A549 (cell line): ENCODE data around the gene MTPN. TPM values are rescaled to one million over a fixed set of nuclear protein-coding genes. Genes with fewer than 3 reads are reported as not detected.
A peak's percentile ranks its signal among the peaks of the same experiment; 100 is the strongest.

Experiments
- ATAC-seq, 2 experiments: fragments of 200-7000 bp in 1 of 2; fragments of >200 bp in 1 of 2; cut with Nextera tagmentation in 1 of 2; cut with Tn5 transposase in 1 of 2; 3 replicates each; pipeline versions ENCODE4 v1.8.0 to v1.9.1; 2018 to 2020; ENCODE audit warnings: mild to moderate bottlenecking in 1 of 2, moderate library complexity in 1 of 2
- CTCF ChIA-PET: fragments of 300-600 bp; sonication (Branson Sonifier 250); formaldehyde crosslinking; extraction: SDS; loops from one replicate; lab custom pipeline; 2021; ENCODE audit warnings: antibody characterized with exemption, inconsistent platforms; lab: Yijun Ruan, JAX
- POLR2A ChIA-PET: fragments of 350-600 bp; formaldehyde crosslinking; extraction: SDS; loops from one replicate; lab custom pipeline; 2021; ENCODE audit warnings: antibody characterized with exemption, inconsistent platforms; lab: Yijun Ruan, JAX
- DNase-seq, 2 experiments: peaks; one replicate each; pipeline versions ENCODE4 v3.0.0 to v3.0.0-alpha.2; 2011 to 2016; ENCODE audit warnings: low read depth in 1 of 2, low spot score in 1 of 2
- FAIRE-seq: peaks from 2 replicates; lab custom pipeline; 2011; peaks lifted over from hg19 to GRCh38; lab: Jason Lieb, UNC
- H3K27ac ChIP-seq, 2 experiments: fragments of >200 bp; sonication (Bioruptor Twin); formaldehyde crosslinking; 3 replicates each; pipeline ENCODE4 v1.5.1; 2016 to 2017
- H3K4me1 ChIP-seq: fragments of >200 bp; sonication (Bioruptor Twin); formaldehyde crosslinking; 3 replicates; pipeline ENCODE4 v1.6.1; 2016
- H3K4me2 ChIP-seq: fragments of >200 bp; sonication (Bioruptor Twin); formaldehyde crosslinking; 3 replicates; pipeline ENCODE4 v1.6.1; 2016
- H3K4me3 ChIP-seq: fragments of >200 bp; sonication (Bioruptor Twin); formaldehyde crosslinking; 3 replicates; pipeline ENCODE4 v1.5.1; 2016
- H3K9me3 ChIP-seq: fragments of >200 bp; sonication (Bioruptor Twin); formaldehyde crosslinking; 3 replicates; pipeline ENCODE4 v1.6.1; 2016
- CBX8 ChIP-seq: fragments of 200-600 bp; sonication (generic); IDR thresholded peaks from 2 replicates; pipeline ENCODE4 v1.6.1; 2016
- CHD2 ChIP-seq: fragments of 150-350 bp; IDR thresholded peaks from 2 replicates; pipeline ENCODE4 v1.6.1; 2014; ENCODE audit warnings: low read length; ENCODE audit not compliant: partially characterized antibody
- ELK1 ChIP-seq: fragments of 150-350 bp; IDR thresholded peaks from 2 replicates; pipeline ENCODE4 v1.6.1; 2014; ENCODE audit warnings: low read depth, mild to moderate bottlenecking, low read length
- EP300 ChIP-seq, 2 experiments: fragments of >200 bp; sonication (Bioruptor Twin); formaldehyde crosslinking; IDR thresholded peaks; 2 replicates in 1 of 2; 3 replicates in 1 of 2; pipeline ENCODE4 v1.6.1; 2016 to 2017
- HEYL ChIP-seq: fragments of 250-450 bp; sonication (Bioruptor Pico); IDR thresholded peaks from 2 replicates; pipeline ENCODE4 v1.8.0; 2021; ENCODE audit warnings: mild to moderate bottlenecking, moderate library complexity
- JUNB ChIP-seq: fragments of >200 bp; sonication (Bioruptor Twin); formaldehyde crosslinking; IDR thresholded peaks from 2 replicates; pipeline ENCODE4 v1.6.1; 2016
- MAFK ChIP-seq: fragments of 450-650 bp; IDR thresholded peaks from 2 replicates; pipeline ENCODE4 v1.6.1; 2014; ENCODE audit not compliant: partially characterized antibody
- MAZ ChIP-seq: fragments of 150-350 bp; IDR thresholded peaks from 2 replicates; pipeline ENCODE4 v1.6.1; 2014; ENCODE audit warnings: antibody characterized with exemption, low read depth, low read length, borderline replicate concordance
- NR3C1 ChIP-seq: fragments of >200 bp; sonication (Bioruptor Twin); formaldehyde crosslinking; IDR thresholded peaks from 3 replicates; pipeline ENCODE4 v1.6.1; 2017
- PBX3 ChIP-seq: IDR thresholded peaks from 2 replicates; pipeline ENCODE4 v1.6.1; 2012
- POLR2A ChIP-seq: IDR thresholded peaks from 2 replicates; pipeline ENCODE4 v1.6.1; 2012; ENCODE audit warnings: mild to moderate bottlenecking, low read length
- RARB ChIP-seq: fragments of 250-450 bp; sonication (Bioruptor Pico); IDR thresholded peaks from 2 replicates; pipeline ENCODE4 v1.8.0; 2021; ENCODE audit warnings: mild to moderate bottlenecking, moderate library complexity
- RFX5 ChIP-seq: fragments of 450-650 bp; IDR thresholded peaks from 2 replicates; pipeline ENCODE4 v1.7.1; 2014; ENCODE audit warnings: antibody characterized with exemption, mild to moderate bottlenecking, moderate library complexity
- SMC3 ChIP-seq: fragments of >200 bp; sonication (Bioruptor Twin); formaldehyde crosslinking; IDR thresholded peaks from 3 replicates; pipeline ENCODE4 v1.6.1; 2018; ENCODE audit warnings: inconsistent platforms
- USF2 ChIP-seq: fragments of 450-650 bp; IDR thresholded peaks from 2 replicates; pipeline ENCODE4 v1.6.1; 2014; ENCODE audit warnings: antibody characterized with exemption
- ZC3H11A ChIP-seq: fragments of 450-650 bp; IDR thresholded peaks from 2 replicates; pipeline ENCODE4 v1.6.1; 2014; ENCODE audit warnings: antibody characterized with exemption, mild to moderate bottlenecking
- ZNF302 ChIP-seq: fragments of 250-450 bp; sonication (Bioruptor Pico); IDR thresholded peaks from 2 replicates; pipeline ENCODE4 v1.9.0; 2021; ENCODE audit warnings: inconsistent platforms, mild to moderate bottlenecking, moderate library complexity
- WGBS: methylation state at CpG from one replicate; pipeline ENCODE4 v1.1.6; 2017; ENCODE audit errors: missing lambda C conversion rate; 5-methylcytosine and 5-hydroxymethylcytosine counted together
- polyA plus RNA-seq, 4 experiments: library from polyadenylated mRNA; depleted of rRNA in 3 of 4; stranded (reverse); fragments of >200 nt; fragmentation: RNase III in 1 of 4; extraction: RNeasy Plus Mini Kit Qiagen cat#74134 plus additional on column Dnase treatment in 1 of 4; gene quantifications; 2 replicates in 3 of 4; 3 replicates in 1 of 4; pipeline ENCODE4 v1.2.3, GENCODE V29; 2011 to 2017
- TF ChIP-seq, protein P1 (sequence below): IDR thresholded peaks from 2 replicates; pipeline ENCODE4 v1.6.1; 2012
- TF ChIP-seq, protein P2 (sequence below): fragments of >200 bp; sonication (Bioruptor Twin); formaldehyde crosslinking; IDR thresholded peaks from 2 replicates; pipeline ENCODE4 v1.6.1; 2016
- TF ChIP-seq, protein P3 (sequence below): fragments of >200 bp; sonication (Bioruptor Twin); formaldehyde crosslinking; IDR thresholded peaks from 3 replicates; pipeline ENCODE4 v1.6.1; 2016
- TF ChIP-seq, protein P4 (sequence below): IDR thresholded peaks from 2 replicates; pipeline ENCODE4 v1.6.1; 2012; ENCODE audit warnings: low read depth, borderline replicate concordance

The MTPN gene
- polyA plus RNA-seq, 2 of the 4 experiments (the other 2 are of a cell fraction), result 147 to 206 TPM

DNA sequence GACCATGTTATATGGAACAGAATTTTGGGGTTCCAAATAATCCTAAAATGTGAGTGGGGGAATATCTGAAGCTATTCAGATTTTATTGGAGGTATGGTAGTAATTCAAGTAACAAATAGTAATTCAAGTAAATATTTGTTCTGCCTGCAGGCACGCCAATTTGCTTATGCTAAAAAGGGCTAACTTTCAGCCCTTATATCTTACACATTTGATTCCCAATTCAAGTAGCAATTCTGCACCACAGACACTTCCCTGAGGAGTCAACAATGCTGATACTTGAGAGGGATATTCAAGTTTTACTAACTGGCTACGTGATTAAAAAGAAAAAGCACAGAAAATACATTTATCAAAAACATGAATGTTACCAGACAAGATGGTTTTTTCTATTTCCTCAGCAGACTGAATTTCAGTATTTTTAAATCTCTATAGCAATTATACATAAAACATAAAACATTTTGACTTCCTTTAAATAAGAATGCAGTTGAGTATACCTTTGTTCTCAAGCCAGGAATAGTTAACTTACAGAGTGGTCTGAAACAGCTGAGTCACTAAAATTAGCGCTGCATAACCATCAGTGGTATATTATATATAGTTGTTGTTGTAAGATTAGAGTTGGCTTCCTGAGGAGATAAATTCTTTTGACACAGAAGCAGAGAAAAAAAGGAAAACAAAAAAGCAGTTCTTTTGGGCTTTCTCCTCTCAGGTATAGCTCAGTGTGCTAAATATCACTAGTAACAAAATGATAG, 33.9 kb downstream of the MTPN start:
- Histone ChIP-seq H3K4me3 (no peak overlapping the region), H3K4me1 (peaks cover 11% of the 10 kb centered on the region; the same call in 1 of the 3 replicates), H3K9me3 (no peaks in the 10 kb centered on the region), H3K4me2 (no peak overlapping the region), H3K27ac (no peak overlapping the region)
- peak; percentile 54 for TF ChIP-seq MAFK
- TF ChIP-seq HEYL (CRISPR knock-in tag), result no peak
- no peak for TF ChIP-seq ELK1
- TF ChIP-seq POLR2A, result no peak
- TF ChIP-seq, protein P1, sequence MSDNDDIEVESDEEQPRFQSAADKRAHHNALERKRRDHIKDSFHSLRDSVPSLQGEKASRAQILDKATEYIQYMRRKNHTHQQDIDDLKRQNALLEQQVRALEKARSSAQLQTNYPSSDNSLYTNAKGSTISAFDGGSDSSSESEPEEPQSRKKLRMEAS, result no peak
- no peak for TF ChIP-seq ZC3H11A
- no peak for TF ChIP-seq CBX8
- no peak for ATAC-seq
- no peak for FAIRE-seq
- DNase-seq, result no peak
- CTCF ChIA-PET, result no interaction called here
- POLR2A ChIA-PET, result no interaction called here
- 89% methylated on average over 3 of the region's 3 CpGs for WGBS

GRCh38 chr7:135942614-135943013, 34.5 kb downstream of the MTPN start:
- ATAC-seq, result no peak
- no peak overlapping the region for H3K4me2 ChIP-seq
- POLR2A ChIA-PET, result no interaction called here
- CTCF ChIA-PET, result no interaction called here
- TF ChIP-seq ZNF302 (CRISPR knock-in tag), result no peak
- TF ChIP-seq, protein P2, sequence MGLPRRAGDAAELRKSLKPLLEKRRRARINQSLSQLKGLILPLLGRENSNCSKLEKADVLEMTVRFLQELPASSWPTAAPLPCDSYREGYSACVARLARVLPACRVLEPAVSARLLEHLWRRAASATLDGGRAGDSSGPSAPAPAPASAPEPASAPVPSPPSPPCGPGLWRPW, result no peak
- no peak for TF ChIP-seq JUNB
- TF ChIP-seq, protein P3, sequence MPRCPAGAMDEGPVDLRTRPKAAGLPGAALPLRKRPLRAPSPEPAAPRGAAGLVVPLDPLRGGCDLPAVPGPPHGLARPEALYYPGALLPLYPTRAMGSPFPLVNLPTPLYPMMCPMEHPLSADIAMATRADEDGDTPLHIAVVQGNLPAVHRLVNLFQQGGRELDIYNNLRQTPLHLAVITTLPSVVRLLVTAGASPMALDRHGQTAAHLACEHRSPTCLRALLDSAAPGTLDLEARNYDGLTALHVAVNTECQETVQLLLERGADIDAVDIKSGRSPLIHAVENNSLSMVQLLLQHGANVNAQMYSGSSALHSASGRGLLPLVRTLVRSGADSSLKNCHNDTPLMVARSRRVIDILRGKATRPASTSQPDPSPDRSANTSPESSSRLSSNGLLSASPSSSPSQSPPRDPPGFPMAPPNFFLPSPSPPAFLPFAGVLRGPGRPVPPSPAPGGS, result no peak
- no peak for TF ChIP-seq HEYL (CRISPR knock-in tag)
- no peak for TF ChIP-seq PBX3
- no peak for TF ChIP-seq CBX8
- TF ChIP-seq RARB (CRISPR knock-in tag), result no peak
- TF ChIP-seq EP300 (IDR thresholded peaks at IDR 0.05), result no peak
- TF ChIP-seq NR3C1, result no peak
- TF ChIP-seq RFX5, result no peak
- TF ChIP-seq MAZ, result no peak
- TF ChIP-seq, protein P4, sequence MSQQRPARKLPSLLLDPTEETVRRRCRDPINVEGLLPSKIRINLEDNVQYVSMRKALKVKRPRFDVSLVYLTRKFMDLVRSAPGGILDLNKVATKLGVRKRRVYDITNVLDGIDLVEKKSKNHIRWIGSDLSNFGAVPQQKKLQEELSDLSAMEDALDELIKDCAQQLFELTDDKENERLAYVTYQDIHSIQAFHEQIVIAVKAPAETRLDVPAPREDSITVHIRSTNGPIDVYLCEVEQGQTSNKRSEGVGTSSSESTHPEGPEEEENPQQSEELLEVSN, result no peak
- no peak for TF ChIP-seq CHD2
- no peak for TF ChIP-seq USF2
- no peak for TF ChIP-seq SMC3
- TF ChIP-seq, all 56 proteins: peak for 0
- DNase-seq, result no peak
- 95% methylated on average over 2 of the region's 2 CpGs for WGBS
- H3K4me3 ChIP-seq, result no peak overlapping the region
- H3K27ac ChIP-seq, result no peak overlapping the region
- H3K4me1 ChIP-seq, result peaks cover 11% of the 10 kb centered on the region; the same call in 1 of the 3 replicates
- H3K9me3 ChIP-seq, result no peaks in the 10 kb centered on the region
- FAIRE-seq, result no peak
